Vagina (tissue), 2 donors: Measurements from ENCODE around the gene CADM4.

Experiments
- POLR2A ChIP-seq, 2 donors: fragments of 450-650 bp; IDR thresholded peaks; one replicate each; pipeline ENCODE4 v1.6.1; 2017; ENCODE audit warnings: antibody characterized with exemption in 2 of 2, mild to moderate bottlenecking in 2 of 2, moderate library complexity in 2 of 2
- POLR2AphosphoS5 ChIP-seq, 2 donors: sonication (generic); formaldehyde crosslinking; IDR thresholded peaks; one replicate each; pipeline ENCODE4 v1.9.0; 2017; ENCODE audit warnings: antibody characterized with exemption in 2 of 2, mild to moderate bottlenecking in 2 of 2, low read depth in 1 of 2; ENCODE audit not compliant: insufficient read depth in 1 of 2
- TF ChIP-seq, protein P1 (sequence below), 3 experiments: fragments of 450-650 bp in 2 of 3; fragments of 200-600 bp in 1 of 3; sonication (generic) in 1 of 3; IDR thresholded peaks; one replicate each; pipeline ENCODE4 v1.5.1; 2017 to 2019; ENCODE audit warnings: antibody characterized with exemption in 3 of 3, mild to moderate bottlenecking in 2 of 3, moderate library complexity in 2 of 3

DNA sequence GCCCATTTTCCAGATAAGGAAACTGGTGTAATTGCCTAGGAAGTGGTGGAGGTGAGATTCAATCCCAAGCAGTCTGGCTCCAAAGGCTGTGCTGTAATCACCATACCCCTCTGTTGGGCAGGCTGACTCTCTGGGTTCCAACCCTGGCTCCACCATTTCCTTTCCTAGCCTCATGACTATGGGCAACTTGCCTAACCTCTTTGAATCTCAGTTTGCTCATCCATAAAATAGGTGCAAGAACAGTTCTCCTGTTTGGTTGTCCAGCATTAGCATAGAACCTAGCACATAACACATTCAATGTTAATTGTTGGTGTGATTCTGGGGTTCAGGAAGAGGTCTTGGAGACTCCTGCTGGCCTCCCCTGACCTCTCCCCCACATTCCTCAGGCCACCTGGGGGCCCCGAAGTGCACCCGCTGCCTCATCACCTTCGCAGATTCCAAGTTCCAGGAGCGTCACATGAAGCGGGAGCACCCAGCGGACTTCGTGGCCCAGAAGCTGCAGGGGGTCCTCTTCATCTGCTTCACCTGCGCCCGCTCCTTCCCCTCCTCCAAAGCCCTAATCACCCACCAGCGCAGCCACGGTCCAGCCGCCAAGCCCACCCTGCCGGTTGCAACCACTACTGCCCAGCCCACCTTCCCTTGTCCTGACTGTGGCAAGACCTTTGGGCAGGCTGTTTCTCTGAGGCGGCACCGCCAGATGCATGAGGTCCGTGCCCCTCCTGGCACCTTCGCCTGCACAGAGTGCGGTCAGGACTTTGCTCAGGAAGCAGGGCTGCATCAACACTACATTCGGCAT lies 41.0 kb downstream of the CADM4 start:
- TF ChIP-seq POLR2A (IDR thresholded peaks at IDR 0.05) (no peak), POLR2AphosphoS5 (IDR thresholded peaks at IDR 0.05; ENCODE audit: insufficient read depth in 1 of 2, low read depth in 1 of 2) (no peak)
- TF ChIP-seq, protein P1, sequence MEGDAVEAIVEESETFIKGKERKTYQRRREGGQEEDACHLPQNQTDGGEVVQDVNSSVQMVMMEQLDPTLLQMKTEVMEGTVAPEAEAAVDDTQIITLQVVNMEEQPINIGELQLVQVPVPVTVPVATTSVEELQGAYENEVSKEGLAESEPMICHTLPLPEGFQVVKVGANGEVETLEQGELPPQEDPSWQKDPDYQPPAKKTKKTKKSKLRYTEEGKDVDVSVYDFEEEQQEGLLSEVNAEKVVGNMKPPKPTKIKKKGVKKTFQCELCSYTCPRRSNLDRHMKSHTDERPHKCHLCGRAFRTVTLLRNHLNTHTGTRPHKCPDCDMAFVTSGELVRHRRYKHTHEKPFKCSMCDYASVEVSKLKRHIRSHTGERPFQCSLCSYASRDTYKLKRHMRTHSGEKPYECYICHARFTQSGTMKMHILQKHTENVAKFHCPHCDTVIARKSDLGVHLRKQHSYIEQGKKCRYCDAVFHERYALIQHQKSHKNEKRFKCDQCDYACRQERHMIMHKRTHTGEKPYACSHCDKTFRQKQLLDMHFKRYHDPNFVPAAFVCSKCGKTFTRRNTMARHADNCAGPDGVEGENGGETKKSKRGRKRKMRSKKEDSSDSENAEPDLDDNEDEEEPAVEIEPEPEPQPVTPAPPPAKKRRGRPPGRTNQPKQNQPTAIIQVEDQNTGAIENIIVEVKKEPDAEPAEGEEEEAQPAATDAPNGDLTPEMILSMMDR (IDR thresholded peaks at IDR 0.05): no peak
